ENCODE results near the gene PARP14.
"Not testable (repeated sequence)": the region's sequence is repeated elsewhere in the genome, so short reads cannot be mapped to it uniquely, and the experiment has no call there.

The PARP14 gene, protein sequence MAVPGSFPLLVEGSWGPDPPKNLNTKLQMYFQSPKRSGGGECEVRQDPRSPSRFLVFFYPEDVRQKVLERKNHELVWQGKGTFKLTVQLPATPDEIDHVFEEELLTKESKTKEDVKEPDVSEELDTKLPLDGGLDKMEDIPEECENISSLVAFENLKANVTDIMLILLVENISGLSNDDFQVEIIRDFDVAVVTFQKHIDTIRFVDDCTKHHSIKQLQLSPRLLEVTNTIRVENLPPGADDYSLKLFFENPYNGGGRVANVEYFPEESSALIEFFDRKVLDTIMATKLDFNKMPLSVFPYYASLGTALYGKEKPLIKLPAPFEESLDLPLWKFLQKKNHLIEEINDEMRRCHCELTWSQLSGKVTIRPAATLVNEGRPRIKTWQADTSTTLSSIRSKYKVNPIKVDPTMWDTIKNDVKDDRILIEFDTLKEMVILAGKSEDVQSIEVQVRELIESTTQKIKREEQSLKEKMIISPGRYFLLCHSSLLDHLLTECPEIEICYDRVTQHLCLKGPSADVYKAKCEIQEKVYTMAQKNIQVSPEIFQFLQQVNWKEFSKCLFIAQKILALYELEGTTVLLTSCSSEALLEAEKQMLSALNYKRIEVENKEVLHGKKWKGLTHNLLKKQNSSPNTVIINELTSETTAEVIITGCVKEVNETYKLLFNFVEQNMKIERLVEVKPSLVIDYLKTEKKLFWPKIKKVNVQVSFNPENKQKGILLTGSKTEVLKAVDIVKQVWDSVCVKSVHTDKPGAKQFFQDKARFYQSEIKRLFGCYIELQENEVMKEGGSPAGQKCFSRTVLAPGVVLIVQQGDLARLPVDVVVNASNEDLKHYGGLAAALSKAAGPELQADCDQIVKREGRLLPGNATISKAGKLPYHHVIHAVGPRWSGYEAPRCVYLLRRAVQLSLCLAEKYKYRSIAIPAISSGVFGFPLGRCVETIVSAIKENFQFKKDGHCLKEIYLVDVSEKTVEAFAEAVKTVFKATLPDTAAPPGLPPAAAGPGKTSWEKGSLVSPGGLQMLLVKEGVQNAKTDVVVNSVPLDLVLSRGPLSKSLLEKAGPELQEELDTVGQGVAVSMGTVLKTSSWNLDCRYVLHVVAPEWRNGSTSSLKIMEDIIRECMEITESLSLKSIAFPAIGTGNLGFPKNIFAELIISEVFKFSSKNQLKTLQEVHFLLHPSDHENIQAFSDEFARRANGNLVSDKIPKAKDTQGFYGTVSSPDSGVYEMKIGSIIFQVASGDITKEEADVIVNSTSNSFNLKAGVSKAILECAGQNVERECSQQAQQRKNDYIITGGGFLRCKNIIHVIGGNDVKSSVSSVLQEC (N-terminal part only)

DNA sequence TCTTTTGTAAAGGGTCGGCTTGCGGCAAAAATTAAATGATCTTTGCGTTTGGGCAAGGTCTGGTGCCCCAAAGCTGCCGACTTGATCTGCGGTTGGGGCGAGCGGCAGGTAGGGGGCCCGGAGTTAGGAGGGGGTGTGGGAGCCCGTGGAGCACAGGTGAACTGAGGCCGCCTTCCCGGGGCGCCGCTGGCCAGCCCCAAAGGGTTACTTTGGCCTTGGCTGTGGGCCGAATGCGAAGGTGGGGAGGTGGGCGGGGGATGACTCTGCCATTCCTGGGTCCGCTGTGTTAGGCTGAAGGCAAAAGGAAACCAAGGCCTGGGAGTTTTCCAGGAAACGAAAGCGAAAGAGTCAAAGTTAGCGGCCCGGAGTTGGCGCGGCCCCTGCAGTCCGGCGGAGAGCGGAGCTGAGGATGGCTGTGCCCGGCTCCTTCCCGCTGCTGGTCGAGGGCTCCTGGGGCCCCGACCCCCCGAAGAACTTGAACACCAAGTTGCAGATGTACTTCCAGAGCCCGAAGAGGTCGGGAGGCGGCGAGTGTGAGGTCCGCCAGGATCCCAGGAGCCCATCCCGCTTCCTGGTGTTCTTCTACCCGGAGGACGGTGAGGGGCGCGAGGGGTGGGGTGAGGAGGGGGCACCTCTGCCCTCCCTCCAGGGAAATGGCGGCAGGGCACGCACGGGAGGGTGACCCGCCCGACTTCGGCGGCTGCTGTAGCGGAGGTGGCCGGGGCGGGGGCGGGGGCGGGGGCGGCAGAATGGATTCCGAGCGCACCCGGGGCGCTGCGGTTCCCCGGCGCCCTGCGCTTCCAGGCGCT is at the start of gene PARP14:
PARP14 (plus strand) TSS at position 365 of the 809 bp plus-strand sequence; CDS start at position 410, 45 bp downstream.
- FAIRE-seq, result no peak

DNA sequence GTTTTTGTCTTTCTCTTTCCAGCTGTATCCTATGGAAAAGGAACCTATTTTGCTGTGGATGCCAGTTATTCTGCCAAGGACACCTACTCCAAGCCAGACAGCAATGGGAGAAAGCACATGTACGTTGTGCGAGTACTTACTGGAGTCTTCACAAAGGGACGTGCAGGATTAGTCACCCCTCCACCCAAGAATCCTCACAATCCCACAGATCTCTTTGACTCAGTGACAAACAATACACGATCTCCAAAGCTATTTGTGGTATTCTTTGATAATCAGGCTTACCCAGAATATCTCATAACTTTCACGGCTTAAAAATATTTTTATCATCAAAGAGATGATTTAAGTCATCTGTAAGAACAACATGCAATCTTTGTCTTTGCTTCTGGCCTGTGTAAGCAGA is 44.9 kb upstream of the PARP14 start:
- no peak for FAIRE-seq

GRCh38 chr3:122636697-122637096 is 43.9 kb upstream of the PARP14 start:
- FAIRE-seq, result no peak

DNA sequence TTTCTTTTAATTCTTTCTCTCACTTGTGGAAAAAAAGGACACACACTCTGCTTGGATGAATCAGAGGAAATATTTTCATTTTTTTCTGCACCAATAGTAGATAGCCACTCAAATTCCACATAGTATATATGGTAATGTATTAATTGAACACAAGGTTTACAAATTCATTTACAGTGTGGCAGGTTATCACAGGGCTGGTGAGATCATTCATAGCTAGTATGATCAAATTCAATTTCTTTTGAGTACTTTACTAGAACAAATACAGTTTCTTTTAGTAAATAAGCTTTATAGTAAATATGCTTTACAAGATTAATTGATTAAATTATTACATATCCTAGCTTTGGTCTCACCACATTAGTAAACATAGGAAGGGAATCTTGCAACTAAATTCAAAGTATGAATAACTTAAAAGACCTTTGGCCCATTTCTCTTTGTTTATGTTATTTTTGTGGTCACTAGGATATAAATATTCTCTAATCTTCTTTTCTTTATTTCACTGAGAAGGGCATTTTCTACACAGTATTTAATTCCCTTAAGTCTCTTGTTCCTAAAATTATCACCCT is 40.1 kb upstream of the PARP14 start:
- no peak for FAIRE-seq

- no peak for FAIRE-seq
These were observed 37.7 kb upstream of the PARP14 start for GRCh38 chr3:122642935-122643334.

- FAIRE-seq, result no peak
These were observed 34.3 kb upstream of the PARP14 start for GRCh38 chr3:122646146-122646988.

GRCh38 chr3:122651233-122651907 is 29.3 kb upstream of the PARP14 start:
- not testable (repeated sequence) for FAIRE-seq

DNA sequence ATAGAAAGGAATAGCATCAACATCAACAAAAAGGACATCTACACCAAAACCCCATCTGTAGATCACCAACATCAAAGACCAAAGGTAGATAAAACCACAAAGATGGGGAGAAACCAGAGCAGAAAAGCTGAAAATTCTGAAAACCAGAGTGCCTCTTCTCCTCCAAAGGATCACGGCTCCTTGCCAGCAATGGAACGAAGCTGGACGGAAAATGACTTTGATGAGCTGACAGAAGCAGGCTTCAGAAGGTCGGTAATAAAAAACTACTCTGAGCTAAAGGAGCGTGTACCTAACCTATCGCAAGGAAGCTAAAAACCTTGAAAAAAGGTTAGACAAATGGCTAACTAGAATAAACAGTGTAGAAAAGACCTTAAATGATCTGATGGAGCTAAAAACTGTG is 28.7 kb upstream of the PARP14 start:
- not testable (repeated sequence) for FAIRE-seq

- FAIRE-seq, result not testable (repeated sequence)
These were observed 22.3 kb upstream of the PARP14 start for GRCh38 chr3:122658336-122658735.

DNA sequence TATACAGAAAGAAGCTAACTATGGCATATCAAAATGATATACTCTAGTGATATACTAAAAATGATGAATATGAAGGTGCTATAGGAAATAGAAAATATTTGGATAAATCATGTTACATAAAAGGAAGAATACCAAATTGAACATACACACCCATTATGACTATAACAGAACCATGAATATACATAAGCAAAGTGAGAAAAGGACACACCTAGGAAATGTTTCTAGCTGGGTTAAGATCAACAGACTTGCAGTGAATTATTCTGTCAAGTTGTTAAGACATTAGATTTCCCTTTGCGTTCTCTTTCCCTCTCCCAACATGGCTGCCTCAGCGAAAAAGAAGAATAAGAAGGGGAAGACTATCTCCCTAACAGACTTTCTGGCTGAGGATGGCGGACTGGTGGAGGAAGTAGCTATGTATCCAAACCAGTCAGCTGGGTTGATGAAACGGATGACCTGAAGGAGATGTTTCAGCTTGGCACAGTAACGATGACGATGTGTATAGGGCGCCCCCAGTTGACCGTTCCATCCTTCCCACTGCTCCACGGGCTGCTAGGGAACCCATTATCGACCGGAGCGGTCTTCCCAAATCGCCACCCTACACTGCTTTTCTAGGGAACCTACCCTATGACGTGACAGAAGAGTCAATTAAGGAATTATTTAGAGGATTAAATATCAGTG is 20.2 kb upstream of the PARP14 start:
- FAIRE-seq, result no peak

DNA sequence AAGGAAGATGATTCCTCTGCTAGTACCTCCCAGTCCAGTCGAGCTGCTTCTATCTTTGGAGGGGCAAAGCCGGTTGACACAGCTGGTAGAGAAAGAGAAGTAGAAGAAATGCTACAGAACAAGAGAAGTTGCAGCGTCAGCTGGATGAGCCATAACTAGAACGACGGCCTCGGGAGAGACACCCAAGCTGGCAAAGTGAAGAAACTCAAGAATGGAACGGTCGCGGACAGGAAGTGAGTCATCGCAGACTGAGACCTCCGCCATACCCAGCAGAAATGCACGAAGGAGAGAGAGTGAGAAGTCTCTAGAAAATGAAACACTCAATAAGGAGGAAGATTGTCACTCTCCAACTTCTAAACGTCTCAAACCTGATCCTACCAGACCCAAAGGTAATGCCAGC is 19.0 kb upstream of the PARP14 start:
- no peak for FAIRE-seq

DNA sequence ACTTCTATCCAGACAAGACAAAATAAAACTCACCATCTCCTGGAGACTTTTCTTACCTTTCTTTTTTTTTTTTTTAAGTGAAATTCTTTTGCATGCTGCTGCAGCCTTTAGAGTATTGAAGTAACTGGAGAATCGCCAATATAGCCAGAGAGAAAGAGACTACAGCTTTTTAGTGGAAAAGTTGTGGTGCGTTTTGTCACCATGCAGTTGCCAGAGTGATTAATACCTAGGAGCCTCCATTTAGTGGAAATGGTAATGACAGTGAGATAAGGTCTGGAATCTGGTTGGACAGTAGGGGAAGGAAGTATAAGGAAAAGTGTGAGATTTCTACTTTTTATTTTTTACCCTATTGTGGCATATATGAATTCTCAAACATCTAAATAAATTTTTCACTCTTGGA is 18.1 kb upstream of the PARP14 start:
- FAIRE-seq, result no peak

DNA sequence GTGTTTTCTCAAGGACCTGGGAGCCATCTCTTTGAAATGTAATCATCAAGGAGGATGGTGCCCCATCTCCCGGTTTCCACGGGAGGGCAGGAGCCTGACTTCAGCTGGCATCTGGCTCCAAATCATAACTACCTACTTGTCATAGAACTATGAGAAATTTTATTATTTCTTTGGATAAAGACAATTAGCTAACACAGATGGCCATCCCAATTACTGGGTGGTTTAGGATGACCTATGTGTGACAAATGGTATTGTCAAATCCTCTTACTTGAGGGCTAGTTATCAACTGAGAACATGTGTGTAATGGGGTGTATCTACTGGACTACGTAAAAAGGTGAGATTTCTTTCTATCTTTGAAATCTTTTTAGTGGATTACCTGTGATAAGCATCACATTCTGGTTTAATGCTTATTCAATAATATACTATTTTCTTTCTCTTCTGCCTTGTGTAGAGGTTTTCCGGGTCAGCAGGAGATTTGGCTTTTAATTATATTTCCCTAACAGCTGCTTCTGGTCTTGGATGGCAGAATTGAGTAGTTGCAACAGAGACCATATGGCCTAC is 15.3 kb upstream of the PARP14 start:
- FAIRE-seq, result no peak

DNA sequence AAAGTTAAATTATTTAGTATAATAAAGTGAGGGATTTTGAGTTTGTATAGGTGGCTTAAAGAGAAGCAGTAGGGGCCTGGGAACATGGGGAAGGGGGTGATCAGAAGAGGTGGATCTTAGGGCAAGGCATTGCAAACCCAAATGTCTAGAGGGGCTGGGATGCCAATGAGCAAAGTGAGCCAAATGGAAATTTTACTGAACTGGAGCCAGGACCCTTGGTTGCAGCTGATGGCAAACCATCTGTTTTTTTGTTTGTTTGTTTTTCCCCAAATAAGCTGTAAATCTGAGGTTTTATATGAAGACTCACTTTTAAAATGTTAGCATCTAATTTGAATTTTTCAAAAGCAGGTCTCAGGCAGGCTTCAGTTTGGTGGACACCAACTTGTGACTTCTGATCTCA is 14.8 kb upstream of the PARP14 start:
- no peak for FAIRE-seq

DNA sequence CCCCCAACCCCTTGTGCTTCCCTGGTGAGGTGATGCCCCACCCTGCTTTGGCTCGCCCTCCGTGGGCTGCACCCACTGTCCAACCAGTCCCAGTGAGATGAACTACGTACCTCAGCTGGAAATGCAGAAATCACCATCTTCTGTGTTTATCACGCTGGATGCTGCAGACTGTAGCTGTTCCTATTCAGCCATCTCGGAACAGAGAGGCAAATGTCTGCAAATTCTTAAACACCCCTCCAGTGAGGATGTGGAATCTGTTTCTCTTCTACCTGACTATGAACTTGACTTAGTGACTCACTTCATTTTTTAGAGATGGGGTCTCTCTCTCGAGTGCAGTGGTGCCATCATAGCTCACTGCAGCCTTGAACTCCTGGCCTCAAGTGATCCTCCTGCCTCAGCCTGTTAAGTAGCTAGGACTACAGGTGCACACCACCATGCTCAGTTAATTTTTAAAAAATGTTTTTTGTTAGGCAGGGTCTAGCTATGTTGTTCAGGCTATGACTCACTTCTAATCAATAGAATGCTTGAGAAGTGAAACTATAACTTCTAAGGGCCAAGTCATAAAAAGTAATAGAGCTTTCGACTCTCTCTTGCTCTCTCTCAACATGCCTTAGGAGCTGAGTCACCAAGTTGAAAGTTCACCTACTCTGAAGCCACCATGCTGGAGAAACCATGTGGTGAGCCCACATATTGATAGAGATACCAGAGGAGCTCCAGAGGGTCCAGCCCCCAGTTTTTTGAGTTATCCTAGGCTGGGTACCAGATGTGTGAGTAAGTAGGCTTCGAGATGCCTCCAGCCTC is 11.5 kb upstream of the PARP14 start:
- no peak for FAIRE-seq

DNA sequence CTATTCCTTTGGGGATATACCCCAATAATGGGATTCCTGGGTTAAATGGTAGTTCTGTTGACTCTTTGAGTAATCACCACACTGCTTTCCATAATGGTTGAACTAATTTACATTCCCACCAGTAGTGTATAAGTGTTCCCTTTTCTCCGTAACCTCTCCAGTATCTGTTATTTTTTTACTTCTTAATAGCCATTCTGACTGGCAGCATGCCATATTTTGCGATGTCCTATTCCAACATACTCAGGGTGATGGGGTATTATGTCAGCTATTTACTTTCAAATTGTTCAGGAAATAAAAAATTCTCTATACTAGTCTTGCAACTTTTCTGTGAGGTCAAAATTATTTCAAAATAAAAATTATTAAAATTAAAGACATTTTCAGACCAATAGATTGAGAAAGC is 9.1 kb upstream of the PARP14 start:
- FAIRE-seq, result no peak

DNA sequence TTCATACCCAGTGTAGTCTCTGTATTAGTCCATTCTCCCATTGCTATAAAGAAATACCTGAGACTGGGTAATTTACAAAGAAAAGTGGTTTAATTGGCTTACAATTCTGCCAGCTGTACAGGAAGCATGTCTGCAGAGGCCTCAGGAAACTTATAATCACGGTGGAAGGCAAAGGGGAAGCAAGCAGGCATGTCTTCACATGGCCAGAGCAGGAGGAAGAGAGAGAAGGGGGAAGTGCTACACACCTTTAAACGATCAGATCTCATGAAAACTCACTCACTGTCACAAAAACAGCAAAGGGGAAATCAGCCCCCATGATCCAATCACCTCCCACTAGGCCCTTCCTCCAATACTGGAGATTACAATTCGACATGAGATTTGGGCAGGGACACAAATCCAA is 6.3 kb upstream of the PARP14 start:
- FAIRE-seq, result no peak

DNA sequence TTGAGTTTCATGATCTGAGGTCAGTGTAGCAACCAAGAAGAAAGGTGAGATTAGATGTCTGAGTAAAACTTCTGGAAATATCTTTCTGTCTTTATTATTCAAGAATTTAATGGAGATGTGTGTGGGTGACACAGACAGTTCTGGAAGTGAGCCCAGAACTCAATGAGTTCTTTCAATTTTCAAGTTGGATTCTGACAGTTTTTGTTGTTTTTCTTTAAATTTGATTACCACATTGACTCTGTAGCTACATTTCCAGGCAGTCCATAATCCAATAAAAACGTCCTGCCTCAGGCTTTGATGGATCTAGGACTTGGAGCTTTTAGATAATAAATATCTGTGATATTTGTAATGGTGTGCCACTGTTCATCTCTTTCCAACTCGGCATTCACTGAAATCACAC is 3.9 kb upstream of the PARP14 start:
- no peak for FAIRE-seq
